ENCODE data around the gene HPGD.

HPGD gene

GRCh38 chr4:174549721-174550120, 27.4 kb upstream of the HPGD start:
- Histone ChIP-seq H3K4me3 (replicated peaks; ENCODE audit: low read depth, low read length) (no peak overlapping the region), H3K36me3 (ENCODE audit: control insufficient read depth, insufficient read depth, low read length) (no peaks in the 10 kb centered on the region), H3K27me3 (replicated peaks; ENCODE audit: control insufficient read depth, insufficient read depth, low read length) (no peaks in the 10 kb centered on the region)
- TF ChIP-seq CTCF (IDR thresholded peaks at IDR 0.05; ENCODE audit: insufficient read depth, low read length, poor library complexity, severe bottlenecking) = no peak
- no peak for DNase-seq (ENCODE audit: extremely low read depth, insufficient read length)

- TF ChIP-seq CTCF (IDR thresholded peaks at IDR 0.05; ENCODE audit: insufficient read depth, low read length, poor library complexity, severe bottlenecking) = no peak
- H3K27me3 ChIP-seq (replicated peaks; ENCODE audit: control insufficient read depth, insufficient read depth, low read length) = no peaks in the 10 kb centered on the region
- no peaks in the 10 kb centered on the region for H3K36me3 ChIP-seq (ENCODE audit: control insufficient read depth, insufficient read depth, low read length)
- no peak for DNase-seq (ENCODE audit: extremely low read depth, insufficient read length)
- no peak overlapping the region for H3K4me3 ChIP-seq (replicated peaks; ENCODE audit: low read depth, low read length)
Measured at GRCh38 chr4:174545268-174545667, 23.0 kb upstream of the HPGD start.

DNA sequence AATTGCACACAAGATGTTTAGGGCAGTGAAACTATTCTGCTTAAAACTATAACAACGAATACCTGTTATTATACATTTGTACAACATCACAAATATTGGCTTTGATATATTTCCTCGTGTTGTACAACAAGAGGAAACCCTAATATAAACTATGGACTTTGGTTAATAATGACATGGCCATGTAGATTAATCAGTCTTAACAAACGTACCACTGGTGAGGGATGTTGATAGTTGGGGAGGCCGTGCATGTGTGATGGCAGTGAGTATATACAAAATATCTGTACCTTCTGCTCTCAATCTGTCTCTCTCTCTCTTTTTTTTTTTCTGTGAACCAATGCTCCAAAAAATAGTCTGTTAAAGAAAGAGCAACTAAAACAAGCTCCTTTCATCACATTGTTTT, 22.2 kb upstream of the HPGD start:
- TF ChIP-seq CTCF (IDR thresholded peaks at IDR 0.05; ENCODE audit: insufficient read depth, low read length, poor library complexity, severe bottlenecking) = no peak
- Histone ChIP-seq H3K27me3 (replicated peaks; ENCODE audit: control insufficient read depth, insufficient read depth, low read length) (no peaks in the 10 kb centered on the region), H3K36me3 (ENCODE audit: control insufficient read depth, insufficient read depth, low read length) (no peaks in the 10 kb centered on the region), H3K4me3 (replicated peaks; ENCODE audit: low read depth, low read length) (no peak overlapping the region)
- DNase-seq (ENCODE audit: extremely low read depth, insufficient read length) = no peak

DNA sequence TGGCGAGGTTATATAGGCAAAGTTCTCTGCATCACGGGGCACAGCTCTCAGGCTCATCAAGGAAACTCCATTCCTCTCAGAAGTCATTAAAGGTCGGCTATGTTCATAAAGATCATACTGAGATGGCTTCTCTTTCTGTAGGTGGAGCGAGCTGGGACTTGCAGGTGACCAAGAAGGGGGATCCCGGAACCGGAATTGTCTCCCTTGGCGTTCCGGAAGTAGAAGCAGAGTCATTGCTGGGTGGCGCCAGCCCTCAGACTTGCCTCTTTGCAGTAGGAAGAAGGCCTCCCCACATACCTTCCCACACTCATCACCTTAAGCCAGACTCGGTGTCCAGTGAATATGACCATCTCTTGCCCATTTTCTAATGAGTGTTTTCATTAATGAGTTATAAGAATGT, 17.9 kb upstream of the HPGD start:
- H3K4me3 ChIP-seq (replicated peaks; ENCODE audit: low read depth, low read length) = no peak overlapping the region
- no peak for TF ChIP-seq CTCF (IDR thresholded peaks at IDR 0.05; ENCODE audit: insufficient read depth, low read length, poor library complexity, severe bottlenecking)
- H3K27me3 ChIP-seq (replicated peaks; ENCODE audit: control insufficient read depth, insufficient read depth, low read length) = no peaks in the 10 kb centered on the region
- DNase-seq (ENCODE audit: extremely low read depth, insufficient read length) = no peak
- H3K36me3 ChIP-seq (ENCODE audit: control insufficient read depth, insufficient read depth, low read length) = no peaks in the 10 kb centered on the region

- Histone ChIP-seq H3K4me3 (replicated peaks; ENCODE audit: low read depth, low read length) (no peak overlapping the region), H3K36me3 (ENCODE audit: control insufficient read depth, insufficient read depth, low read length) (no peaks in the 10 kb centered on the region), H3K27me3 (replicated peaks; ENCODE audit: control insufficient read depth, insufficient read depth, low read length) (no peaks in the 10 kb centered on the region)
- TF ChIP-seq CTCF (IDR thresholded peaks at IDR 0.05; ENCODE audit: insufficient read depth, low read length, poor library complexity, severe bottlenecking) = no peak
- DNase-seq (ENCODE audit: extremely low read depth, insufficient read length) = no peak
Measured at GRCh38 chr4:174539571-174539970, 17.3 kb upstream of the HPGD start.

DNA sequence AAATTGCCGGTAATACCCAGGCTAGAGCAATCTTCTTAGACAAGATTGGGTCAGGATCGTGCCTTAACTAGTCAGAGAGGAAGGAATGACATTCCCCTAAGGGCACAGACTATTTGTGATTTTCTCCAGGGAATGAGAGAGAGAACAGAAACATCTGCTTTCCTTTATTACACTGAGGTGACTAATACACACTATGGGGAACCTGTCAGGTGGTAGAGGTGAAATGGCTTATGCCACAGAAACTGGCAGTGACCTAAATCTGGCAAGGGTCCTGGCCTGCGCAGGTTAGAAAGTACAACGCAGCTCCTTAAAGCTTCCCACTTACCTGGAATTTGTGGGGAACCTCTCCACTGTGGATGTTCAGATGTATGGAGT, 16.6 kb upstream of the HPGD start:
- no peak for TF ChIP-seq CTCF (IDR thresholded peaks at IDR 0.05; ENCODE audit: insufficient read depth, low read length, poor library complexity, severe bottlenecking)
- Histone ChIP-seq H3K27me3 (replicated peaks; ENCODE audit: control insufficient read depth, insufficient read depth, low read length) (no peaks in the 10 kb centered on the region), H3K36me3 (ENCODE audit: control insufficient read depth, insufficient read depth, low read length) (no peaks in the 10 kb centered on the region), H3K4me3 (replicated peaks; ENCODE audit: low read depth, low read length) (no peak overlapping the region)
- DNase-seq (ENCODE audit: extremely low read depth, insufficient read length) = no peak
